ENCODE results near the gene TNC. TPM values are rescaled to one million over a fixed set of nuclear protein-coding genes. Genes with fewer than 3 reads are reported as not detected.

TNC gene
- total RNA-seq, 1 experiment from 2014 or later, result 159 TPM

DNA sequence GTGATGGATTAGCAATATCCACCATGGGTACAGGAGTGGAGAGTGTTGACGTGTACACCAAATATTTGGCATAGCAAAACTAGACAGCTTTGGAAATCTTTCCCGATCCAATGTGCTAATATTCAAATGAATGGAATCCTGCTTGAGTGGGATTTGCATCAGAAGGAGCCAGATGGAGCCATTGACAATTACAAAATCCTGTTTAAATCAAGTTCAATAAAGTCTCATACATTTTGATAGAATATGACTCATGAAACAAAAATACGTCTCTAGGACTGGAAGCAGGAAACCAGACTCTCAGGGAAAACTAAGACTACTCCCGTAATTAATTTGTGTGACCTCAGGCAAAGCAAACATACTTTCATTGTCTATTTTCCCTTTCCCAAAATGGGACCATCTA, 13.0 kb downstream of the TNC start:
- DNase-seq (ENCODE audit: low read depth), result peak; percentile 57

DNA sequence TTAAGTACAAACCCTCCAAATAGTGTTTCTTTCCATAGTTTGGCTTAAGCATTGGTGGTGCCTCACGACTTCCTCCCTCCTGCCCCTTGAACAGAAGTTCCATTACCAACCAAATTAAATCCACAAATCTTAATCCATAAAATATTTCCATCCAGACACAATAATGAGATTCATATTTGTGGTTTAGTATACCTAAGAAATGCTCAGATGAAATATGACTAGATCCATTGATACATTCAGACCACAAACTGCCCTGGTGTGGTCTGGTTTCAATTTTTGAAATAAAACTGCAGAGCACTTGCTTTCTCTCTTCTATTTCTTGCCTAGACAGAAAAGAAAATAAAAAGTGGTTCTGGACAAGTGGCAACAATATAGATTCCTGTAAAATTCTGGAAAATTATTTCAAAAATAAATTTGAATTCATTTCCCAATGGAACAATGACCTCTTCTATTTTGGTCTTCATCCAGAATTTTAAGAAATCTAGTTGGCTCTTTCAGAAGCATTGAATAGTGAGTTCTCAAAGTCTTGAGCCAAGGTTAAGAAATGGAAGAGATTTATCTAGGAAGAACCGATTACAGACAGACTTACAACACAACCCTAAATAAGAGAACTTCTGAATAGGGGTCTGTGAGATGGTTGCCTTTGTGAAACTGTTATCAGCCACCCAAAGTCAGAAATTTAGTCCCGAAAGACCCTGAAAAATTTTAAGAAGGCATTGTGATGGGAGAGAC, 14.0 kb downstream of the TNC start:
- DNase-seq (ENCODE audit: low read depth), result no peak

DNA sequence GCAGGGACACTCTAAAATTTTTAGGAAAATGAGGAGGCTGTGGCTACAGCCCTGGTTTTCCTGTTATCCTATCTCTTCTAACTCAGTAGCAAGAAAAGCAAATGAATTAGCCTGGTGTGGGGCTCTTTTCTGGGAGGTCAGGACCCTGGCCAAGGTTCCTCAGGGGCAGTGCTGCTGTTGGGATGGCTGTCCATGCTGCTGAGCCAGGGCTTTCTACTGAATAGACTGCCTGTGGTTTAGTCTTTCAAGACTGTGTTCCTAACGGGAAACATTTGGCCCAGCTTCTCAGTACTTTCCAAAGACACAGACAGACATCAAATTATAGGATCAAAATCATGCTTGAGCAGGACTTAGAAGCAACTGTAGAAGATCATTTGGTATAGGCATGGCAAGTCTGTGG, 18.1 kb downstream of the TNC start:
- DNase-seq (ENCODE audit: low read depth), result no peak

DNA sequence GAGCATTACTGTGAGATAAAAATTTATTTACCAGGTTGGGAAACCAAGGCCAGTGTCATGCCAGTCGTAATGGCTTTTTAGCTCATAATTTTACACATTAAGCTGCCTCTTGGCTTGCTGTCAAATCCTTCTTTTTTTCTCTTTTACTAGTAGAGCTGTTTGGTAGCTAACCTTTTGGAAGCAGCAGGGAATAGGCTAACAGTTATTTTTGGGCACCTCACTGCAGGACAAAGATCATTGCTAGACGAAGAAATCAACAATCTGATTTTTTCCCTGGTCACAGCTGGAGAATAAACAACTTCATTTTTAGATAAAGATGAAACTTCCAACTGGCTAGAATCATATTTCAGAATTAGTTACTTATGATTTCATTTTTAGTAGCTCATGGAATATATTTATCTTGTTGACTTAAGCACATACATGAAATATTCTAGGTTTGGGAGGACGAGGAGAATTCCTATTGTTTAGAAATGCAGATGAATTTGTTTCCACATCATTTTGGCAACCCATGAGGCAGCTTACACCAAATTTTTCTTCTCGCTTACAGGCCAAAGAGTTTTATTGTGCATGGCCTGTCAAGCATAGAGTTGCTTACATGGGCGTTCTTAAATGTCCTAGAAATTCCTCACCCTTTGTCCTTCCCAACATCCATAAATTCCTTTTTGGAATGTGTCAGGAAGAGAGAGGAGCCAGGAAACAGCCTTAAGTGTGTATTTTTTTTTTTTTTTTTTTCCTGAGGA, 19.6 kb downstream of the TNC start:
- DNase-seq (ENCODE audit: low read depth), result no peak

DNA sequence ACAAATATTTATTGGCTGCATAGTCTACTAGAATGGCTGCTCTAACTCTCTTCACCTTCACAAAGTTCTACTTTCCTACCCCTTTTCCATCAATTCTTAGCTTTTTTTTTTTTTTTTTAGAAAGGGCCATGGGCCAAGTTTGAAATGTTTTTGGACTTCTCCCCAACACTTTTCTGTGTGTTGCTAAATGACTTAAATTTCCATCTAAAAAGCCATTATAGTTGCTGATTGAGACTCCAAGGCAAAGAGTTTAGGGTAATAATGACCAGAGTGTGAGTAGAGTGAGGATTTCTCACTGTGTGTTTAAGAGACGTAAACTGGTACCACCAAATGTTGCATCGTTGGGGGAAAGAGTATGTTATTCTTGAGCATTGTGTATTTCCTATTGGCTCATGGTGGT, 24.4 kb downstream of the TNC start:
- DNase-seq (ENCODE audit: low read depth), result no peak

DNA sequence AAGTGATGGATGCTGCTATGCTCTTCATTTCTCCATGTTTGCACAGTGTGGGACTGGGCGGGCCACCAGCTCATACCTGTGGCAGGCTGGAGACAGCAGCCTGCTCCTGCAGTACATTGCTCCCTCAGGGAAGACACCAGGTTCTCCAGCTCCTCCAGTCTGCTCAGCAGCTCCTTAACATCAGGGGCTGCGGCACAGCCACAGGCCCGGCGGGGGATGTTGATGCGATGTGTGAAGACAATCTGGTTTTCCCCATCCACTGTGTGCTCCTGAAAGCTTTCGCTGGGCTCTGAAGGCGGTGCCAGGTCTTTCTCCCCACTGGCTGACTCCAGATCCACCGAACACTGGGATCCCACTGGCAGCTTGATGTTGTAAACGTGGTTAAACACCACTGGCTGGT, 27.5 kb downstream of the TNC start:
- no peak for DNase-seq (ENCODE audit: low read depth)

DNA sequence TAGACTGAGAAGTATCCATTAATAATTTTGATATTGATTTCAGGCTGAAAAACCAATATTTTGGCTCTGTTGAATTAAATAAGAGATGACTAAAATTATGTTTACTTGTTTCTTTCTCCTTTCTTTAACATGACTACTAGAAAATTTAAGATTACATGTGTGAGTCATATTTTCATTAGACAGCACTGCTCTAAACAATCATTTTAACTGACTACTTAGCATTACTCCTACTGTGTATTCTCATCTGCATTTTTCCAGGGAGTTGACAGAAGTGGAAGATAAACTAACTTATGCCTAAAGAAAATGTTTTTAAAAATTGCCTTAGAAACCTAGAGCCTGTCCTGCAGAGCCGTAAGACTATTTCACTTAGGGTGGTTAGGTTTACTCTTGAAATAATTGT, 29.1 kb downstream of the TNC start:
- no peak for DNase-seq (ENCODE audit: low read depth)

DNA sequence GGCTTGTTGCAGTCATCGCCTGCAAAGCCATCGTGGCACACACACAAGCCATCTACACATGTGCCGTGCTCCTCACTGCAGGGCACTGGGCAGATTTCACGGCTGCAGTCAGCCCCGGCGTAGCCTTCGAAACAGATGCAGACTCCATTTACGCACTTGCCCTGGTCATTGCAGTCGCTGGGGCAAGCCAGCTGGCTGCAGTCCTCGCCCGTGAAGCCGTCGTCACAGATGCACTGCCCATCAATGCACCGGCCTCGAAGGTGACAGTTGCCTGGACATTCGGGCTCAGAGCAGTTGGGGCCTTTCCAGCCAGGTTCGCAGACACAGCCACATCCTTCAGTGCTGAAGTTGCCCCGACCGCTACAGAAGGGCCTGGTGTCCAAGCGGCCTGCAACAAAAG, 31.1 kb downstream of the TNC start:
- no peak for DNase-seq (ENCODE audit: low read depth)

DNA sequence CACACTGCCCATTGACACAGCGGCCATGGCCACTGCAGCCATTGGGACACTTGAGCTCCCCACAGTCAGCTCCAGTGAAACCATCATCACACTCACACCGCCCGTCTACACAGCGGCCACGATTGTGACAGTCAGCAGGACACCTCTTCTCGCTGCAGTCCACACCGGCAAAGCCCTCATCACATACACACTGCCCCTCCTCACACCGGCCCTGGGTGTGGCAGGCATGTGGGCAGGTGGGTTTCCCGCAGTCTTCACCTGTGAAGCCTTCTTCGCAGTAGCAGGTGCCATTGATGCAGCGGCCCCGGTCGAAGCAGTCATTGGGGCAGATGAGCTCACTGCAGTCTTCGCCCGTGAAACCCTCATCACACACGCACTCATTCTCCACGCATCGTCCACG, 31.5 kb downstream of the TNC start:
- no peak for DNase-seq (ENCODE audit: low read depth)

DNA sequence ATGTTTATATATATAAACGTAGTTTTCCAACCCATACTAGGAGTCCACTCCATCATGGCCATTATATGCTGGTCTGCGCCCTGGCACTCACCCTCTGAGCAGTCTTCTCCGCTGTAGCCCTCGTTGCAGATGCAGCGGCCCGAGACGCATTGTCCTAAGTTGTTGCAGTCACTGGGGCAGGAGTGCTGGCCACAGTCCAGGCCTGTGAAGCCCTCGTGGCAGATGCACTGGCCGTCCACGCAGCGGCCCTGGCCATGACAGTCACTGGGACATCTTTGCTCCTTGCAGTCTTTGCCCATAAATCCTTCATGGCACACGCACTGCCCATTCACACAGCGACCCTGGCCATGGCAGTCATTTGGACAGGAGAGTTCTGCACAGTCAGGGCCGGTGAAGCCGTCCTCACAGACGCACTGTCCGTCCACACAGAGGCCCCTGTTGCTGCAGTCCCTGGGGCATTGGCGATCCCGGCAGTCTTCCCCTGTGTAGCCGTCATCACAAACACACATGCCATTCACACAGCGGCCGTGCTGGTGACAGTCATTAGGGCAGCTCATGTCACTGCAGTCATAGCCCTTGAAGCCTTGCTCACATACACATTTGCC, 32.1 kb downstream of the TNC start:
- no peak for DNase-seq (ENCODE audit: low read depth)

DNA sequence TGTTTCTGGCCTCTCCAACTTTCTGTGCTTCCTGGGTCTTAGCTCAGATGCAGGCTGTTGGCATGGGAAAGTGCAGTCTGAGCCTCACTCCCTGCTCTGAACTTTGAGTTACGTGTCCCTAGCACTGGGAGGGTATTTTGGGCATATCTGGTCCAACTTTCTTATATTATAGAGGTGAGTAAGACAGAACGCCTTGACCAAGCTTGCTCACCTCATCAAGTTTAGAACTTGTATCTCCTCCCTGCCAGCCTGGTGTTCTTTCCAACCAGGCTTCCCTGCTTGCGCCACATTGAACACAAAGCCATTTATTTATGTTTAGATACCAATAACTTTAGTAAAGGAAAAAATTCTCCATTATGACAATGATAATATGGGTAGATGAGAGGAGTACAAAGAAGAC, 33.2 kb downstream of the TNC start:
- no peak for DNase-seq (ENCODE audit: low read depth)

DNA sequence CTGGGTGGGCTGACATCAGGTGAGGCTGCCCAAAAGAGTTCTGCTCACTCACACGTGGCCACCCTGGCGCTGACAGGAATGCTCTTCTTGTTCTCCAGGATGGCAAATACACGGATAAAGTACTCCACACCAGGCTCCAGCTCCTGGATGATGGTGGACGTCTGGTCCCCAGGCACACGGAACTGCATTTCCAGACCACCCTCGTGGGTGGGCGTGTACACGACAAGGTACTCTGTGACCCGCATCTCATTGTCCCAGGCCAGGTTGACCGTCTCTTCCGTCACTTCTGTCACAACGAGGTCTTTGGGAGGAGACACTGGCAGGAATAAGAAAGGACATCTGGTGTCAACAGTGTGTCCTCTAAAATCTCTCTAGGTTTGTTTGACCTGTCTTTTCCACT, 33.8 kb downstream of the TNC start:
- DNase-seq (ENCODE audit: low read depth), result no peak

DNA sequence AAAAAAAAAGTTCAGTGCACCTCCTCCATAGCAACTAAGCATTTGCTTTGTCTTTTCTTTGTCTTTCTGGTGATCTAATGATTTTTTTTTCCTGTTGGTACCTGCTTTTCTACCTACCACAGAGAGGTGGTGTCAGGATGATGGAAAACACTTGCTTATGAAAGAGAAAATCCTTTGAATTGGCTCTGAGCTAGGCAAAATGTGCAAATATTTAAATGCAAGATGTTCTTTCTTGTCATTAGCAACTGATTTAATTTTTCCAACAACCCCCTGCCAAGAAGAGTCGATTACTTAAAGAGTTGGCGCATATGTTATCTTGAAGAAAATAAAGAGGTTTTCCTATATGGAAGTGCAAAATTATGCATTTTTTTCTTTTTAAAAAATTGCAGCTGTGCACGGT, 37.7 kb downstream of the TNC start:
- DNase-seq (ENCODE audit: low read depth), result no peak

DNA sequence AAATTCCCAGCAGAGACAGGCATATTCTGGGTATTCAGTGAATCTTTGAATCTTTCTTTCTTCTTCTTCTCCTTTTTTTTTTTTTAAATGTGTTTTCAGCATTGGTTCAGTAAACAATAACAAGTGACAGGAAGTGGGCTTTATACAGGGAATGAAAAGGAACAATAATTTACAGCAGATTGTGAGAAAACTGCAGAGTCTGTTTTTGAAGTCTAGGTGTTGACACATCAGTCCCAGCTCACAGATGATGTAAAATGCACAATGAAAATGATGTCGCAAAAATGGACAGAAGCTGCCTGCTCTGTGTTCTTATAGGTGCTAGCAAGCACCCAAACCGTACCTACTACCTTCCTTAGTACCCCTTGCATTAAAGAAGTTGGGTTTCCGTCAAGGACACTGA, 38.8 kb downstream of the TNC start:
- no peak for DNase-seq (ENCODE audit: low read depth)

DNA sequence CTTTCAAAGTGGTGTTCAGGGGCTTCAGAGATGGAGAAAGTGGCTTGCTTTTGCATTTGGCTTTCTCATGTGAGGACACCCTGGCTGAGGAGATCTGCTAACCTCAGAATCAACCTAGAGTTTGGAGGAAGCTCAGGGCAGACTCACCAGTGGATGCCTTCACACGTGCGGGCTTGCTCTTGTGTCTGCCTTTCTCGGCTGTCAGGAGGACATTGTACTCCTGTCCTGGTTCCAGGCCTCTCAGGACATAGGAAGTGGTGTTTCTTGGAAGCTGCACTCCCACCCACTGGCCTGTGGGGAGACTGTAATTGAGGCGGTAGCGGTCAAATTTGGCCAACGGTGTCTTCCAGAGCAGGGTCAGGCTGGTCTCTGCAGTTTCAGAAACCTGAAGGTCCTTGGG, 44.5 kb downstream of the TNC start:
- no peak for DNase-seq (ENCODE audit: low read depth)

DNA sequence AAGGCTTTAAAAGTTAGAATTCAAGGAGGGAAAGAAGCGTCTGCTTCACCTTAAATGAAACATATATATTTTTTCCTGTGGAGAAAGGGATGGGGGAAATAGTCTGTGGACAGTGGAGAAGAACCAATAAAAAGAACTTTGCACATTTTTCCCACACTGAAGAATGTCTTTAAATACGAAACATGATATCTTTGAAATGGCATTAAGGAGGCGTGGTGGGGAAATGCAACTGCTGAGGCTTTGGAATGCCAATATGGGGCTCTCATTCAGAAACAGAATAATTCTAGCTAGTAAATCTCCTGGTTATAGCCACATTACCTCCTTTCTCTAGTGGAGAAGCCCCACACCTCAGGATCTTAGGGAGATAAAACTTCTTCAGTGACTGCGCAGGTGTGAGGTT, 46.8 kb downstream of the TNC start:
- no peak for DNase-seq (ENCODE audit: low read depth)

DNA sequence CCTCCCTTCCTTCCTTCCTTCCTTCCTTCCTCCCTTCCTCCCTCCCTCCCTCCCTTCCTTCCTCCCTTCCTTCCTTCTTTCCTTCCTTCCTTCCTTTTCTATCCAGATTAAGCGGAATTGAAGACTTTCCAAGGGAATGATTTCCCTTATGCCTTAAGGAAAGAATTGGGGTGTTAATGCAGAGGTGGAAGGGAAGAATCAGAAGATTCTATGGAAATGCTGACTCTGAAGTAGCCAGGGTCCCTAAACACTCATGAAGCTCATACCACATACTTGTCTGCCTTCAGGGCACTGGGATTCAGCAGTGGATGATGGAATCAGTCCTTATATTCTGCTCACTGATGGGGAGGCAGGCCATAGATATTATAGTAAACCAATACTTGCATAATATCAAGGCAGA, 48.2 kb downstream of the TNC start:
- no peak for DNase-seq (ENCODE audit: low read depth)

DNA sequence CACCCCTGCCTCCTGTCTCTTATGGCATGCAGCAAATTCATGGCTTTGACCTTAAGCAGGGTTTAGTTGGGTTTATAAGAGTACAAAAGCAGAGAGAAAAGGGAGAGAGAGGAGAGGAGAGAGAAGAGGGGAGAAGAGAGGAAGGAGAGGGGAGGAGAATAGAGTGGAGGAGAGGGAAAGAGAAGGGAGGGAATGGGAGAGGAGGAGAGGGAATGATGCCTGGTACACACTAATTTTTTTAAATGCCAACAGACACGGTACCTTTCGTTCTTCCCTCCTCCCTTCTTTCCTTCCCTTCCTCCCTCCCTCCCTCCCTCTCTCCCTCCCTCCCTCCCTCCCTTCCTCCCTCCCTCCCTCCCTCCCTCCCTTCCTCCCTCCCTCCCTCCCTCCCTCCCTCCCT, 48.7 kb downstream of the TNC start:
- DNase-seq (ENCODE audit: low read depth), result no peak

DNA sequence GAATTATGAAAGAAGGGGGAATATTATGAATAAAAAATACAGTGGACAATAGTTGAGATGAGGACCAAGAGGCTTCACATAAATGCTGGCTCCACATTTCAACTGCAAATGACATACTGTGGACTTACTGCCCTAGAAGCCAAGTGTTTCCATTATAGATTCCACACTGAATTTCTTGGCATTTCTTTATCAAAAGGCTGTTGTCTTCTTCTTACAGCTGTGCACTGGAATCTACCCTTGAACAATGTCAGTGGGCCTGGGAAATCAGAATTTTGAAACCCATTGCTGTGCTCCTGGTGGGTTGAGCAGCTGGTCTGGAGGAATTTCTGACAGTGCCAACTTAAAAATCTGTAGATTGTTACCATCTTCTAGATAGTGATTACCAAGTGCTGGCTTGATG, 49.9 kb downstream of the TNC start:
- no peak for DNase-seq (ENCODE audit: low read depth)

DNA sequence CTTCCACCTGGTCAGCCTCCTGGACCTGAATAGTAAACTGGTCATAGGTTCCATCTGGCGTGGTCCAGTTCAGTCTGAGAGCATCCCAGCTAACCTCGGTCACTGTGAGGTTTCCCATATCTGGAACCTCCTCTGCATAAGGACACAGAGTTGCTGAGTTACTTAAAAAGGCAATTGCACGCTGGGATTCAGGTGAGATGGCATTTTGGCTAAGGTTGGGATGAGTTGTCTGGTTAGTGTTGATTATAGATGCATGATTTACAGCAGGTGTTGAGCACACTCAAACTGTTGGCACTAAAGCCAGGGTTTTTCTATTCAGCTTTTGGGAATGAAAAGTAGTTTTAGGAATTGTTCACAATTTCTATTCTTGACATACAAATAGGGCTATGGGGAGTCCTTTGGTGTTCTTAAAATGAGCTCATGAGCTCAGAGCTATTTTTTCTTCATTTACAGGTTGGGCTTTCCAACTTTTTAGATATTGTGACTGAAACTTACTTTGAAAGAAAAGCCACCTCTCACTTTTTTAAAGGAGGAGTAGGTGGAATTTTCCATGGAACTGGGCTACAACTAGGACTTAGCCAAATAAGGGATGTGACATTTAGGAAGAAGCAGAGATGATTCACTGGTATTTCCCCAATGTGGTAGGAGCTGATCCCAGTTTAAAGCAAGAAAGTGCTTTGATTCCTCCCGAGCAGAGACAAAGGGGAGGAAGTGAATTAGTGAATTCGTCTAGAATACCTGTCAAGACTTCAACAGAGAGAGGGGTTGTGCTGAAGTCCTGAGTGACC, 54.7 kb downstream of the TNC start:
- peak; percentile 43 for DNase-seq (ENCODE audit: low read depth)

DNA sequence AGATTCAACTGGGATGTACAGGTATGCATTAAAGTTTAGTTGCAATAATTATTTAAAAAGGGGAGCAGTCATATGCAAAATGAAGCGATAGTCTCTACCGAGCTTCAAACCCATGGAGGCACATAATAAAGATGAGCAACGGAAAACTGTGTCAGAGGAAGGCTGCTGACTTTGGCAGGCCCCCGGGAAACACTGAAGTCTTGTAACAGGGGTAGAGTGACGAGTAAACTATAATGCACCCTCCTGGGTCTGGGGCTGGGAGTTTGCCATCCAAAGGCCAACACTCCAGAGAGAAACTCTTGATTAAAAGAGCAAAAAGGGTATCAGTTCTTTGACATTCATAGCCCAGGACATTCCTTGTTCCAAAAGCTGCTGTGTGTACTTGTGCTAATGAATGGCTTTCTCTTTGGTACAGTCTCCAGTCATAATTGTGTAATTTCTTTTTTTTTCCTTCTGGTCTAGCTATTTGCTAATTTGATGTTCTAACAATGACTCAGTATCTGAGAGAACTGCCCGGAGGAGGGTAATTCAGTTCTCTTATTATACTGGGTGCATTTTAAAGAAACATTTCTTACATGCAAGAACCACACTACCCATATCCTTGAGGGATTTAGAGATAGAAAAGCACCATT, 59.2 kb downstream of the TNC start:
- peak; percentile 26 for DNase-seq (ENCODE audit: low read depth)

DNA sequence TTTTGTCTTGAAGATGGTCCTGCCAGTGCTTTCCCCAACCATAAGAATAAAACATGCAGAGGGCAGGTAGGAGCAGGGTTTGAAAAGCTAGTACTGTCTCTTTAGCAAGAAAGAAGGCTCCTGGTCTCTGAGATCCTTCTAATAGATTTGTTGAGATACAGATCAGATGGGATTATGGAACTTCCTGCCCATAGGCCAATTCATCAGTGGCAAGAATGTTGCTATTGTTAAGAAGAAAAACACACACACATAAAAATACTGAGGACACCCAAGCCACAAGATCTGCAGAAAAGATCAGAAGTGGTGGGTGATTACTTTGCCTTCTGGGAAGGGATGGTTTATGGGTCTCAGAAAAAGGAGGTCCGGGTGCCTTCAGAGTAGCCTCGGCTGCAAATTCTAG, 59.8 kb downstream of the TNC start:
- no peak for DNase-seq (ENCODE audit: low read depth)

All from Daoy (cell line).